ENCODE results near the gene WASHC4.

WASHC4 gene

DNA sequence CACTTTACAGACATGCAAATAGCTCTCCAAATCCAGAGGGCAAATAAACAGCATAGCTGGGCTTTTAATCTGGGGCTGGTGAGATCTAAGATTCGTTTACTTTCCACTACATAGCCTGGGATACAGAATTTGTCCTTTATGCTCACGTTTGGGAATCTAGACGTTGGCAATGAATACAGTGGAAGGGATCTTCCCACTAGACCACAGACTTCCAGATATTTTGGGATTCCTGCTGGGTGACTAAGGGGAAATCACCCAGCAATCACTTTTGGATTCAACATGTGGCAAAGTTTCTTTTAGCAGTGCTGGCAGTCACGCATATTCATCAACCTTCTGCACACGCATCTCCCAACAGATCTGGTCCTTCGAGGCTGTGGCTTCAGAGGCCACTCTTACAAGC lies 104.9 kb downstream of the WASHC4 start:
- DNase-seq: no peak

DNA sequence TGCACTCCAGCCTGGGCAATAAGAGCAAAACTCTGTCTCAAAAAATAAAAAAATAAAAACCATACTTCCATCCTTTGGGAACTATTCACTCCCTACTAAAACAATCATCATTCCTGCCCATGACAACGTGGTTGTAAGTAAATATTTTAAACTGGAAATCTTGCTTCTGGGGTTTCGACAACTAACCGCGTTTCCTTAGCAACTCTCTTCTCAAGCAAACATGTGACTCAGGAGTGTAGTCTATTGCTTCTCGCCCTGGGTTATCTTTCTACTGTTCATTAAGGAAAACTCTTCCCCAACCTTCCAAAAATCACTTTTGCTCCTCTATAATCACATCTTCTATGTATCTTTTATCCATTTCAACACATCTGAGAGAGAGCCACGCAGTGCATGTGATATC lies 106.6 kb downstream of the WASHC4 start:
- DNase-seq: no peak

DNA sequence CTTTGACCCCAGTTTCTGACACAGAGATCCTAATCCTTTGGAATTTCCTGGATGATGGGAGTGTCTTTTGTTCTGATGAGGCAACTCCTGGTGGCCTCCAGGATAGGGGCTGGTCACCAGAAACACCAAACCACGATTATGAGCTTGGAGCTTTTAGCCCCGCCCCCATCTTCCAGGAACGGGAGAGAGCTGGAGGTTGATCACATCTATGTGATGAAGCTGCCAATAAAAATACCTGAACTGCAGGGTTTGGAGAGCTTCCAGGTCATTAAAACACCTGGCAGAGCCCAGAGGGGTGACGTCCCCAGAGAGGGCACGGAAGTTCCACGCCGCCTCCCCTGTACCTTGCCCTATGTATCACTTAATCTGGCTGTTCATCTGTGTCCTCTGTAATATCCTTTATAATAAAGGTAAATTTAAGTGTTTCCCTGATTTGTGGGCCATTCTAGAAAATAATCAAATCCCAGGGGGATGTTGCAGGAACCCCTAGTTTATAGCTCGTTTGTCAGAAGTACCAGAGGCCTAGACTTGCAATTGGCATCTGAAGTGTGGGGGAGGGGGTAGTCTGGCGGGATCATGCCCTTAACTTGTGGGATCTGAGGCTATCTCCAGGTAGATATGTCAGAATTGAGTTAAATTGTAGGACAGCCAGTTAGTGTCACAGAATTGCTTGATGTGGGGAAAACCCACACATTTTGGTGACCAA lies 107.3 kb downstream of the WASHC4 start:
- DNase-seq: no peak

DNA sequence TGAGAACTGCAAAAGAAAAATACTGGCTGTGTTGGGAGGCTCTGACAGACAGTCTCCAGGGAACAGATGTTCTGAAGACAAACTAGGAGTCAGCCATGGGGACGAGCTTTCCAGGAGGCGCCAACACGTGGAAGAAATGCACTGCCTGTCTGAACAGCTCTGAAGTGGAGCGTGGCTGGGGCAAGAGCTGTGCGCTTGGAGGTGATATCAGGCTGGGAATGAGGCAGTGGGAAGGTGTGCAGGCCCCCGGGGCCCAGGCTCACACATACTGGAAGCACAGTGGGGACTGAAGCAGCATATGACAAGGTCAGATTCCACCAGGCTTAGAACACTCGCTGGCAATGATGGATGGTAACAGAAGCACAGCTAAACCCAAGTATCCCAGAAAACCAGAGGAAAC lies 110.9 kb downstream of the WASHC4 start:
- no peak for DNase-seq

Measured in activated CD4-positive, alpha-beta T cell treated with anti-CD3 and anti-CD28 coated beads, Interleukin-2, Interleukin-6, amounts not matched to agents 100 ng/mL and 50 ng/mL, durations not matched to agents 16 hours and 8 hours (primary cell).